NCI-H2227 treated with DMSO at 0.1 percent for 48 hours (cell line): ENCODE data around the gene DDHD1.

ENCODE experiments used
- DNase-seq: peaks from one replicate; lab custom pipeline; 2025; lab: John Stamatoyannopoulos, UW

The DDHD1 gene

DNA sequence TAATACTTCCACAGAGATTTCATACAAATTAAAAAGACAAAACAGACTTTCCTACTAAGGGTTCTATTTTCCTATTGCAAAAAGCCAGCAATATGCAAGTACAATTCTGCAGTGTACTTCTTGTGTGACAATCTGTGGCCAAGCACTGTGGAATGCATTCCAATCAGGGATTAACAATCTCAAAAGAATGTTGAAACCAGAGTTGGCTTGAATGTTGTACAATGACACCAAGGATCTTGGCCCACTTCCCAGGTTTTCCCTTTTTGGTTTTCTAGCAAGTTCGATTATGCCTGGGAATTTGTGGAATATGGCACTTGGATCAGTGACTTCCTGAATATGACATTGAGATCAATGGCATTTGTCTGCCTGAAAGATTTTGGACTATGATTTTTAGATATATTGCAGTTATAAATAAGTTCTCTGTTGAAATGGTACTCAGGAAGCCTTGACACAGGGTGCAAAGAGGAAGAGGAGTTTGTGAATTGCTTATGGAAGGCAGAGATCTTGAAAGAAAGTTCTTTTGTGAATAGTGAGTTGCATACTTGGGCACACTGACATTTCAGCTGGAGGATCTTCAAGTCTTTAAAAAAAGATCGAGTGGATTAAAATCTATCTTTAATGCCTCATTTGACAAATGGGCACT is 120.8 kb downstream of the DDHD1 start:
- no peak for DNase-seq

DNA sequence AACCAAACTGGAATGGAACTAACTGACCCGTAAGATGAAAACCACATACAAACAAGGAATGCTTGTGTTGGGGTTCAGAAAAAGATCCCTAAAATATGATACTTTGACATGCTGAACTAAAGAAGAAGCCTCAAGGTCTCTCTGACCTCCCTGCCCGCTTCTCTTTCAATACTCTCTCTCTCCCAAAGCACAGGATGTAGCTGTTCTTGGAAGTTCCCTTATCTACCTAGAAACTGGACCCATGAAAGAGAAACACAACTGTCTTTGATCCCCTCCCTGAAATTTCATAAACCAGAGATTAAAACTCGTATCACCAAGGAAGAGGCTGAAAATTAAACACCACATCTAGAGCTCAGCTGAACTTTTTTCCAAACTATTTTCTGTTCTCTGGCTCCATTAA is 125.6 kb downstream of the DDHD1 start:
- DNase-seq = no peak

DNA sequence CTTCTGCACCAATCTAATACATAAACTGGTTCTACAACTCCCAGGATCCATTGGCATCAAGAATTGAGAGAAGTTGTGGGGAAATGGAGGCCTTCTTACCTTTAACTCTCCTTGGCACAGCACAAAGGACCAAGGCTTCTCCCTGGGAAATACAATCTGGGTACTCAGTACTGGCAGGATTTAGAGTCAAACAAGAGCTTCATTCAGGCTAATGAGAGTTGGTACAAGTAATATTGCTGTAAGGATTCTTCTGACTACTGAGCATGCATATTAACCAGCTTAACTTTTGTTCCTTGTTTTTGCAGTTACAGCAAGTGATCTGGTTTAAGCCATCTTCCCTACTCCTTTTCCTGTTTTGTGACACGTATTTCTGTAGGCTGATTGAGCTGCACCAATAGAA is 126.1 kb downstream of the DDHD1 start:
- DNase-seq = no peak

DNA sequence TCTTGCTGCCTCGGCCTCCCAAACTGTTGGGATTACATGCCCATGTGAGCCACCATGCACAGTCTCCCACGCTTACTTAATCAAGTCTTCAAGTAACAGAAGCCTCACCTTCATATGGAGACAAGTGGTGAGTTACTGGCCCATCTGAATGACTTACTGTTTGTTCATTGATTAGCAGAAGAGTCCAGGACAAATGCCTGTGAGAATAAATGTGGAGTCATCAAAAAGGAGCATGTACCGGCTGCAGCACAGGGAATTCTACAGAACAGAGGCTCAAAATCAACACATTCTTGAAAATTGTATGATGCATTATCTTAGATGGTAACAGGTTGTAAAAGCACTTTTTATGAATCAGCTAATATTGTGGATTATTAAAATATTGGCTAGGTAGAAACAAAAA is 129.8 kb downstream of the DDHD1 start:
- DNase-seq = no peak

DNA sequence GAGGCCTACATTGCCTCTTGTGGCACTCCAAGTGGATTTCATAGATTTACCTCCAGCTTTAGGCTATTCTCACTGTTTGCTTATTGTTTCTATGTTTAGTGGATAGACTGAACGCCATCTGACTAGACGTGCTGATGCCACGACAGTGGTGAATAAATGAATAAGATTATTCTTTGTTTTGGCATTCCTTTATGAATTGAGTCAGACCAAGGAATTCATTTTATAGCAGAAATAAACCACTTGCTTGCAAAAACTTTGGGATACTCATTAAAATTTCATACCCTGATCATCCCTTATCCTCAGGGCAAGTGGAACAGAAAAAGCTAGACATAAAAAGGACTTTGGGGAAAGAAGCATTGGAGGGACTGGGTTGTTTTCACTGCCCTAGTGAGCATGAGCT is 130.5 kb downstream of the DDHD1 start:
- no peak for DNase-seq

DNA sequence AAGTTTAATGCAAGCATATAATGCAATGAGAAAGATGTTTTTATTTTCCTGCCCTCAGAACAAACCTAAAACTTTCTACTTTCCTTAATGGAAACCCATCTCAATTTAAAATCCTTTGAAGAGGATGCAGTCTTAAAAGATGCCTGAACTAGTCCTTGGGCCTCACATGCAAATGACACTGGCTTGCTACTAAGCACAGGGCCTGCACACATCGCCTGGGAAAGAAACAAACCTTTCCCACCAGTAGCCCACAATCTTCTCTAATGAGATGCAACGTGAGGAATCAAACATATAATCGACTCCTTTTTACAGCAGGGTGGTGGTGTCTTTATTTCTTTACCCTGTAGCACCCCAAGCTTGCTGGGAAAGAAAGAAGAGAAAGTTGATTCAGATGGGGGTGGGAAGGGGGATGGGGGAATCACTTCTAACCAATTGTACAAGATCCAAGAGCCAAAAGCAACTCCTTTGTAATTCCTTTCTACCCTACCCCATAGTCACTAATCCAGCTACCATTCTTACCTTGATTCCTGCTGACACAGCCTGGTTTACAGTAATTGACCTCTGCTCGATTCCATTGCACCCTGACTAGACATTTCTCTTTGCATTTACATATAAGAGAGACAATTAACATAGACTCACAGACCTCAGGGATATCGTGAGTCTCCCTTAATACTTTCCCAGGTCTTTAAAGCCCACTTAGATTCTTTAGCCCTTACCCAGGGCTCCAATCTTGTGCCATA is 132.8 kb downstream of the DDHD1 start:
- DNase-seq = no peak

DNA sequence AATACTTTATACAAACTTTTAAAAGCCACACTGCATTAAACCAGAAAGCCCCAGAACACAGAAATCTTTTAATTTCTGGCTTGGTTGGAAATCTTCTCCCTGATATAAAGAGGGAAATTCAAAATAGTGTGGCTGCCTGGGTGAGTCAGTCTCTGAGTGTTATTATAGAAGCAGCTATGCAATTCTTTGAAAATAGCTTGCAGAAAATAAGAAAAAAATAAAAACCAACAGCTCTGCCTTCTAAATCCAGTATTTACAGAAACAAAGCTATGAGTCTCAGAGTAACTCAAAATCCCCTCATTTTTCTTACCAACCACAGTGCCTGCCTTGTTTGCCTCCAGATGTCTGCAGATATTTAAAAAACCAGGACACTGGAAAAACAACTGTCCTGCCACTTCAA is 133.7 kb downstream of the DDHD1 start:
- no peak for DNase-seq

DNA sequence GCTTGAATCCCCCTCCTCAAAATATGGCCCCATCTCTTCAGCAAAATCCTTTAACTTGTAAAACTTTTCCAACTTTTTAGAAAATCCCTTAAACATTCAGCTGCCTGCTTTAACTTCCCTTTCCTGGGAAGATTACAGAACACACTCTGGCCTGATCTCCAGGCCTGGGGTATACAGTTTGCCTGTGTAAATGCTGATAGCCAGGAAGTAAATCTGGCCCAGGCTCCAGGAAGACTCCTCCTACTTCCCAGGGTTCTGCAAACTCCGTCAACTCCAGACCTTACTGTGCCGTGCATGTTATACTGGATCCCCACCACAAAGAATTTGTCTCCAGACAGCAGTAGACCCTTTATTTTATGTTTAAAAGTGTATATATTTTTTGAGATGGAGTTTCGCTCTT is 135.3 kb downstream of the DDHD1 start:
- no peak for DNase-seq

DNA sequence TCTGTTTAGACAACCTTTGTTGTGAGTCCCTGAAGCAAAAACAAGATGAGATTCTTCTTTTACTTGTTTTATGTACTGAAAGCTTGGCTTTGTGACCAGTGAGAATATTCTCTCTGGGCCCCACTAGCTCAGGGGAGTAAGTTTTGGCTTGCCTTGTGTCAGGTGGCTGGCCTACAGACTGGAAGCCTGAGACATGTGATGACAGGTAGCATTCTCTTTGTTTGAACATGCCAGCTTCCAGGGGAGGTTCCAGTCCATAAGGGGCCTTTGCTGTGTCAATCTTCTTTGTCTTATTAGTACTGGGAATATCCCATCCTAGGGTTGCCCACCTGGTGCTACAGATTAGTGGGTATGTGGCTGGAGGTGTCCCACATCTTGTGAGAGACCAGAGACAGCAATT is 136.2 kb downstream of the DDHD1 start:
- DNase-seq = no peak

DNA sequence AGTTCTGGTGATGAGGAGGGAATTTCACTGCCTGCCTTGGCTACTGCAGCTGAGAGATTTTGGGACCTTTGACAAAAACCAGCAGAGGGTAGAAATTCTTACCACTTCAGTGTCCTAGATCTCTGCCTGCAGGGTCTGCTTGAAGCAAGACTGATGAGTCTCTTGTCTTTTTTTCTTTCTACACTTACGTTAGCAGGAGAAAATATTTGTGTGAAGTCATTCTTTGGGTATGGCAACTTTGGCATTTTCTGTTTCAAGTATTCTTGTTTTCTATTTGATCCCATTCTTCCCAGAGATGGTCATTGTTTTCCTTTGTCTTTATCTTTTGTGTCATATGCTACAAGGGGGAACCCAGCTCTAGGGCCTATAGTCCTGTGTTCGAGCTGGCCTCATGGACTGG is 136.6 kb downstream of the DDHD1 start:
- DNase-seq = no peak

DNA sequence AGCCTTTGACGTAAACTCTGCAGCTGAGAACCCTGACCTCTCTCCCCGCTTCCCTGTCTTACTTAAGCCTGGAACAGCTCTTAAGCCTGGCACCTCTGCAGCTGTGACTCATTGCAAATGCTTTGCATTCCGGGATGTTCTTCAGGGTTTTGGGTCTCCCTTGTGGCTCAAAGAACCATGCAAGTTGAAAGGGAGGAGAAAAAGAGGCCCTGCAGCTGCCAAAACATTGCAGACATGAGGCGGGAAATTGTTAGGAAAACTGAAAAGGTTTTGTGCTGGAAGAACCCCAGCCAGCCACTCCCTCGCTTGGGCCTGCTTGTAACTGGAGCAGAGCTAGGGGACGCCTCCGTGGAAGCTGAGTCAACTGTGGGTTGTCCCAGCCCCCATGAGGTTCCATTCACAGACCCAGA is 142.1 kb downstream of the DDHD1 start:
- DNase-seq = no peak

DNA sequence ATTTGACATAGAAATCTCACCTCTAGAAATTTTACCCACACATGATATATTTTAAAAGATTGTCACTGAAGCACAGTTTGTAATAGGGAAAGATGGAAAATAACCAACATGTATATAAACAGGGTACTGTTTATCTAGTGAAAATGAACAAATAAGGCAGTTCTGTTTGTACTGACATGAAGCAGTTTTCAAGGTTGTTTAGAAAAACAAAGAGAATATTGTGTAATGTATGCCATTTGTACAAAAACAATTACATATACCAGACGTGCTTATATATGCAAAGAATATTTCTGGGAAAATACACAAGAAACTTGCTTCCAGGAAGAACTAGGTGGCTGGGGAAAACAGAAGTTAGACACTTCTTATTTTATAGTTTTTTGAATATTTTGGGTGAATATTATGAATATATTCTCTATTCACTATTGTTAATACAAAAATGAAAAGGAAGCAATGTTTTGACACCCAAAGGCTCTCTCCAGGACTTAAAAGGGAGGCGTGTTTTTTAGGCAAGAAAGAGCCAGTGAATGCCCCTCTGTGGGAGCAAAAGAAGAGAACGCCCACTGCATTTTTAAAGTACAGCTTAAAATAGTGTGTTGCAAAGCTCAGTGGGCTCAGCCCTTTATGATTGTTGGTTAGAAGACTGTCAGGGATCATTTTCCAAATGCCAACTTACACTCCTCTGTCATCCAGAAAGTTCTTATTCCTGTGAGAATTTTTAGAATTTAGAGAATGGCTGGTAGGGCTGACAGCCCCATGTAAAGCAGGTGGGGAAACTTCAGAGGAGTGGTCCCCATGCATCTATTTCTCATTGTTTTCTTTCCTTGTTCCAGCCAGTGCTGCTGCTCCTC is 142.7 kb downstream of the DDHD1 start:
- no peak for DNase-seq

DNA sequence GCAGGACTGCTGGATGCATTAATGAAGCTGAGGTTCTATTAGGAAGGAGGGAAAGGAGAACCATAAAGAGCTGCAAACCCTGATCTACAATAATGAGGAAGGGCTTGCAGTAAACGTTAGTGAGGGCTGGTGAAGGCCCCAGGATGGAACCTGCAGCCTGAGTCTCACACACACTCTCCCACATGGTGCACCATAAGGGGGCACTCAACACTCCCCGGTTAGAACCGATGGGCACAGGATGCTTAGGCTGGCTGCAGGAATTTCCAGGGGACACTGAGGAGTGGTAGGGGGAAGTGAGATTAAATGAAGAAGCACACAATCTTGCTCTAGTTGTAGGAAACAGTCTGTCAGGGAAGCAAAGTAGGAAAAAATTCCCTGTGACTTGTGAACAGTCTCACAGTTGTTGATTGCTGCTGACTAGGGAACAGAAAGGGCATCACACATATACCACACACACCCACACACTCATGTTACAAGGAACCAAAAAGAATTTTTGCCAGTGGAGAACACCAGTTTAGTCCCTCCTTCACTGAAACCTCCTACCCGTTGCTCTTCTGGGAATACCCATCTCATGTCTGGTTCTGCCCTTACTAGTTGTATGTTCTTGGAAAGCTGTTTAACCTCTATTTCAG is 146.1 kb downstream of the DDHD1 start:
- DNase-seq = no peak

DNA sequence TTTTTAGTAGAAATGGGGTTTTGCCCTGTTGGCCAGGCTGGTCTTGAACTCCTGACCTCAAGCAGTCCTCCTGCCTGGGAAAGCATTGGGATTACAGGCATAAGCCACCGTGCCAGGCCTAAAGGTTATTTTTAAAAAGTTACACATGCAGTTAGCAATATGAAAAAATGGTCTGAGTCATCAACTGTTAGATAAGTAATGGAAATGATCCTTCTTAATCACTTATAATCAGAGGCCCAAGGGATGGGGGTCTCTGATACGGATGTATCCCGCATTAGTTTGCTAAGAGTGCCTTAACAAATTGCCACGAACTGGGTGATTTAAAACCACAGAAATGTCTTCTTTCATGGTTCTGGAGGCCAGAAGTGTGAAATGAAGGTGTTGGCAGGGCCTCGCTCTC is 148.1 kb downstream of the DDHD1 start:
- DNase-seq = no peak

DNA sequence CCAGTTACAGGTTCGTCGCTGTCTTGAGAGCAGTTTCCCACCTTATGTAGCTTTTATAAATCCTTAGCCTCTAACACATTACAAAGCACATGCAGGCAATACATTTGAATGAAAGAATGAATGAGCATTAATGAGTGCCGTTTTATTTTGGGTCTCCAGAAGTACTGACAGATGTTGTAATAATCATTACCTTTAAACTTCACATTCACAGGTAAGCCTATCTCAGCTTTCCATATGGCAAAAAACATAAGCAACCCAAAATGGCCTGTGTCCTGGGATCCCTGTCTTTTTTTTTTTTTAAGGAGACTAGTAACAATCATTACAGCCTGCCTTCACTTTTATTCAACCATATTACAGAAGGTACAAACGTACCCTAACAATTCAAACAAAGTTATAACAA is 149.3 kb downstream of the DDHD1 start:
- no peak for DNase-seq

DNA sequence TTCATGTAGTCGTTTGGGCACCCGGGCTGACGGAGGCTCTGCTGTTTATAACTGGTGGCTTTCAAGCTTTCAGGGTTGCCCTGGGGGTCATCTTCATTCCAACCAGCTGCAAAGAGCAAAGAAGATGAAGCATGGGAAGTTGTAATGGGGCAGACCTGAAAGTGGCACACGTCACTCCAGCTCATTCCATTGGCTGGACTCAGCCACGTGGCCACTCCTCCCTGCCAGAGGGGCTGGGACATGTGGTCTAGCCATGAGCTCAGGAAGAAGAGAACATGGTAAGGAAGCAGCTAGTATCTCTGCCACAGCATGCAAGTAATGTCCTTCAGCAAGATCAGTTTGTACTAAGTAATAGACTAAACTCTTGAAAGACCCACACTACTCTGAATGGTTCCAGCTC is 150.5 kb downstream of the DDHD1 start:
- no peak for DNase-seq

DNA sequence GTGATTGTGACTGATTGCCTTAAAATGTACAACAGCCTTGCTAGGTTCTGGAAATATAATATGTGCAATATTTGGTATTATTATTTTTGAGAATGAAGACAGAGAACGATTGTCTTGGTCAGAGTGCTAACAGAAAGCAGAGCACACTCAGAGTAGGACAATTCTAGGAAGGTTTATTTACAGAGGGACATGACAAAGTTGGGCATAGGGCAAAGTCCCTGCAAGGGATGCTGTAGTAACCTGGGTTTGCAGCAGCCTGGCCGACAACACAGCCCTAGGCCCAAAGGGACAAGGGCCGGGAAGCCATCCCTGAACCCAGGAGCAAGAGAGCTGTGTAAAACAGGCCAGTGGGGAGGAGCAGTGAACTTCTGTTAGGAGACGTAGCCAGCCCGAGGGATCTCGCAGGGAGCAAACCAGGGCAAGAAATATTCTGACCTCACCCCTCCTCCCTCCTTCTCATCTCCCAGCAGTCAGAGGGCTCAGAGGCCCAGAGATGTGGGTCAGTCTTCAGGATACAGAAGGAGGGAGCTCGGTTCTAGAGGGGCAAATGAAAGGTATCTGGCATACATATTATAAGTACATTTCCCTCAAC is 151.2 kb downstream of the DDHD1 start:
- no peak for DNase-seq

DNA sequence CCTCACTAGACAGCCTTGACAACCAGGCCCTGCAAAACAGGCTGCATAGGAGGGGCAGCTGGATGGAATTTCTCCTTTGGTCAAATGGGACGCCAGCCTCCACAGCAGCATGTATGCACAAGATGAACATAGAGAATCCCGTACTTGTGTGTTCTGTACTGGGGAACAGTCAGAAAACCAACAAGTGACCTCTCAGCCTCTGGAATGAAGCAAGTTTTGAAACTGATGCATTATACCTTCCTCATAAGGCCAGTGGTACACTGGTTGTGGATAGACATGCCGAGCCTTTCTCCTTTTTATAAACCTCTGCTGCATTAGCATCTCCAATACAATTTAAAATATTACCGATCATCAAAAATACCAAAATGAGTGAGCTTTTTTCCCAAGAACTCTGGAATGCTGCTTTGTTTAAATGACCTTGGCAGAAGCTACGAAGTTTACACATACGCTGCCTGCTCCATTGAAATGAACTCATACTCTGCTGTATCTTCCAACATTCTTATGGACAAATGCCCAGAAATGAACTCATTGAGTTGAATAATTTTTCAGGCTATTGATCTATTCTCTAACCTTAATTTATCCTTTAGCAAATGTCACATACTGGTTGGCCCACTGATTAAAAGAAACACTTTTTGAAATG is 154.6 kb downstream of the DDHD1 start:
- DNase-seq = no peak

DNA sequence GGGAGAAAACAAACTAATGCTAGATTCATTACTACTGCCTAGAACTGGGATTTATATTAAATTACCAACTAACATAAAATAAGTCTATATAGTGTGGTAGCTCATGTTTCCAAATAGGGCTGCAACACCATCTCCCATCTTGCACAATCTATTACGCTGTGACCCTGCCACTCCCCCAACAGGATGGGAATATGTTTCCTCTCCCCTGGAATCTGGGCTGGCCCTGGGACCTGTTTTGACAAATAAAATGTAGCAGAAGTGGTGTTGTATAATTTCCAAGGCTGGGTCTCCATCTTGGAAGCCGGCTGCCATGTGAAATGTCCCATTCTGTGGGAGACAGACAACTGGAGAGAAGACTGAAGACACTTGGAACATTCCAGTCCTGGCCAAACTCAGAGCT is 156.6 kb downstream of the DDHD1 start:
- DNase-seq = no peak

DNA sequence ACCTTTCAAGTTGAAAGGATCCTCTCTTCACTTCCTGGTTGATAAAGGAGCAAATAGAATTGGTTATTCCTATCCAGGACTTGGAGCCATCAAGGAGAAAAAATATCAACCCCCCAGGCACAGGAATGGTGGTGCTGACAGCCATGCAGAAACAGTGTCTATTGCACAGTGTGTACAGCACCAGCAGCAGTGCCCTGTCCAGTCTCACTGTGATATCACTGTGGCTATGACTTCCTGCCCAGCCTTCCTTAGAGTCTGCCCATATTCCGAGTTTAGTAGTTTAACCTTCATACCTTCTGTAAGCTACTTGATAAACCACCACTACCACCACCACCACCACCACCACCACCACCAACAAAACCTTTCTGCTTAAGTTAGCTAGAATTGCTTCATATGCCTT is 157.1 kb downstream of the DDHD1 start:
- no peak for DNase-seq

DNA sequence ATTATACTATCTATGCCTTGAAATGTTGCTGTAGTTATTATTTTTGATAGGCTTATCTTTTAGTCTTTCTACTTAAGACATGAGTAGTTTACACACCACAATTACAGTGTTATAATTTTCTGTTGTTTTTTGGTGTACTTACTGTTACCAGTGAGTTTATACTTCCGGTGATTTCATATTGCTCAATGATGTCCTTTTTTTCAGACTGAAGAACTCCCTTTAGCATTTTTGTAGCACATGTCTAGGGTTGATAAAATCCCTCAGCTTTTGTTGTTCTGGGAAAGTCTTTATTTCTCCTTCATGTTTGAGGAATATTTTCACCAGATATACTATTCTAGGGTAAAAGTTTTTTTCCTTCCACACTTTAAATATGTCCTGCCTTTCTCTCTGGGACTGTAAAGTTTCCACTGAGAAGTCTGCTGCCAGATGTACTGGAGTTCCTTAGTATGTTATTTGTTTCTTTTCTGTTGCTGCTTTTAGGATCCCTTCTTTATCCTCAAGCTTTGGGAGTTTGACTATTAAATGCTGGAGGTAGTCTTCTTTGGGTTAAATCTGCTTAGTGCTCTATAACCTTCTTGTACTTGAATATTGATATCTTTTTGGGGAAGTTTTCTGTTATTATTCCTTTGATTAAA is 160.8 kb downstream of the DDHD1 start:
- no peak for DNase-seq
